ENCODE measurements around the gene PTTG2.

The PTTG2 gene

DNA sequence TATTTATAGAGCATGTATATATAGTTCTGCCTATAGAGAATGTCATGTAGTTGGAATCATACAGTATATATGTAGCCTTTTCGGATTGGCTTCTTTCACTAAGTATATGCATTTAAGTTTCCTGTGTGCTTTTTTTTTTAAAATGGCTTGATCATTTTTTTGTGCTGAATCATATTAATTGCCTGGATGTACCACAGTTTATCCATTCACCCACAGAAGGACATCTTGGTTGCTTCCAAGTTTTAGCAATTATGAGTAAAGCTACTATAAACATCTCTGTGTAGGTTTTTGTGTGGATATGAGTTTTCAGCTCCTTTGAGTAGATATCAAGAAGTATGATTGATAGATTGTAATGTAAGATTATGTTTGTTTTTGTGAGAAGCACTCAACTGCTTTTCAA, 23.8 kb downstream of the PTTG2 start:
- Histone ChIP-seq H3K4me1 (peaks cover 26% of the 10 kb centered on the region), H3K27me3 (ENCODE audit: low read depth) (no peaks in the 10 kb centered on the region), H3K4me3 (no peak overlapping the region), H3K36me3 (replicated peaks) (peaks cover 6% of the 10 kb centered on the region), H3K9me3 (no peaks in the 10 kb centered on the region)
- DNase-seq (ENCODE audit: low spot score in 2 of 2) = no peak
- in situ Hi-C loops (cut with MboI; ENCODE audit: low sequenced_read_pairs) = no loop called here

DNA sequence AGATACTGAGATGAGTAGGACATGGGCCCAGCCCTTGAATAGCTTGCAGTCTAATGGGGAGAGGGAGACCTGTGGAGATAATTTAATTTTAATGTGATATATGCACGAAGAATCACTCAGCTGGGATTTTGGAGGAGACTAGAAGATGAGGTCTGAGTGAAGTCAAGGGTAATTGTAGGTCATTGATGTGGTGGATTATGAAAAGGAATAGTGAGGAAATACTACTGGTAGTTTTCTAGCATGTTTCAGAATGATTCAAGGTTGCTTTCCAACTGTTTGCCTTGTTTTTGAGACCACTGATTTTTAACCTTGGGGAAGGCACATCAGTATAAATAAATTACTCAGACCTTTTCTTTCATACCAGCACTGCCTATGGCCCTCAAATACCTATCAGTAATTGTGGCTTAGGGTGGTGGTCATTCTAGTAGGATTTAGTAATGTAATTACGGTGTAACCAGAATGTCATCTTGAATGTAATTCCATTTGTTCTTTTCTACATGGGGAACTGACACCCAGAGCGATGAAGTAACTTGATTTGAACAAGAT, 25.6 kb downstream of the PTTG2 start:
- DNase-seq (ENCODE audit: low spot score in 2 of 2) = no peak
- H3K4me1 ChIP-seq = peaks cover 27% of the 10 kb centered on the region
- H3K36me3 ChIP-seq (replicated peaks) = peaks cover 3% of the 10 kb centered on the region
- H3K9me3 ChIP-seq = no peaks in the 10 kb centered on the region
- H3K27me3 ChIP-seq (ENCODE audit: low read depth) = no peaks in the 10 kb centered on the region
- H3K4me3 ChIP-seq = no peak overlapping the region
- in situ Hi-C loops (cut with MboI; ENCODE audit: low sequenced_read_pairs) = no loop called here

- in situ Hi-C loops (cut with MboI; ENCODE audit: low sequenced_read_pairs) = no loop called here
- DNase-seq (ENCODE audit: low spot score in 2 of 2) = no peak
- no peaks in the 10 kb centered on the region for H3K9me3 ChIP-seq
- H3K27me3 ChIP-seq (ENCODE audit: low read depth) = no peaks in the 10 kb centered on the region
- H3K36me3 ChIP-seq (replicated peaks) = peaks cover under 1% of the 10 kb centered on the region
- no peak overlapping the region for H3K4me3 ChIP-seq
- peaks cover 28% of the 10 kb centered on the region for H3K4me1 ChIP-seq
Observed at GRCh38 chr4:37988670-37989069, 28.5 kb downstream of the PTTG2 start.

DNA sequence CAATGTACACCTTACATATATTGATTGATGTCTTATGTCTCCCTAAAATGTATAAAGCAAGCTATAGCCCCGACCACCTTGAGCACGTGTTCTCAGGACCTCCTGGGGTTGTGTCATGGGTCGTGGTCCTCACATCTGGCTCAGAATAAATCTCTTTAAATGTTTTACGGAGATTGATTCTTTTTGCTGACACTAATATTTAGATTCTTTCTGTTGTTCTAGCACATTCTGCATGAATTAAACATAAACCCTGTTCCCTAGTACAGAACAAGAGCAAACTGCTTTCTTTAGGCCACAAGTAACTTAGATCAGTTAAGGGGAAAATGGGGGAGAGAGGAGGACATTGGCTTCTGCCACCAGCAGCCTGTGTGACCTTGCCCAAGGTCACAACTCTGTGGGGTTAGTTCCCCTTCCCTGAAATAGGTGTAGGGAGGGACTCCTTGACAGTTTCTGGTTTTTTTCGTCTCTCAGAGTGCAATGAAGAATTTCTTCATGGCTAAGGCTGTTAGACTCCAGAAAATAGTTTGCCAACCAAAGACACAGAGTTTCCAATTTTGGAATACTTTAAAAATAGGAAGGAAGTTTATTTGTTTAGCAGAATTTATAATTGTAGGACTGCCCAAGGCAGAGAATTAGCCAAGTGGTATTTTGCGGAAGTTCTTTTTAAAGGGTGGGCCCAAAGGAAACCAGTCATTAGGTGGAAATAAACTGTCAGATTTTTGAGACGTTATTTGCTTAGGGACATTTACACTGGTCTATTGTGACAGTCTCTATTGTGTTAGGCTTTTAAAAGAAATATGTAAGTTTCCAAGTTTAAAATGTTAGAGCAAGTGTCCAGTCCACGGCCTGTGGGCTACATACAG, 29.4 kb downstream of the PTTG2 start:
- Histone ChIP-seq H3K9me3 (no peaks in the 10 kb centered on the region), H3K27me3 (ENCODE audit: low read depth) (no peaks in the 10 kb centered on the region), H3K36me3 (replicated peaks) (no peaks in the 10 kb centered on the region; the same call in 1 of the 2 replicates), H3K4me3 (no peak overlapping the region), H3K4me1 (peaks cover 36% of the 10 kb centered on the region)
- in situ Hi-C loops (cut with MboI; ENCODE audit: low sequenced_read_pairs) = no loop called here
- no peak for DNase-seq (ENCODE audit: low spot score in 2 of 2)

GRCh38 chr4:37990731-37991245, 30.6 kb downstream of the PTTG2 start:
- in situ Hi-C loops (cut with MboI; ENCODE audit: low sequenced_read_pairs) = no loop called here
- H3K27me3 ChIP-seq (ENCODE audit: low read depth) = no peaks in the 10 kb centered on the region
- H3K9me3 ChIP-seq = no peaks in the 10 kb centered on the region
- H3K36me3 ChIP-seq (replicated peaks) = no peaks in the 10 kb centered on the region; the same call in 1 of the 2 replicates
- DNase-seq (ENCODE audit: low spot score in 2 of 2) = no peak
- peaks cover 44% of the 10 kb centered on the region for H3K4me1 ChIP-seq
- no peak overlapping the region for H3K4me3 ChIP-seq

- Histone ChIP-seq H3K9me3 (no peaks in the 10 kb centered on the region), H3K36me3 (replicated peaks) (no peaks in the 10 kb centered on the region; the same call in 1 of the 2 replicates), H3K4me1 (peaks cover 55% of the 10 kb centered on the region), H3K27me3 (ENCODE audit: low read depth) (no peaks in the 10 kb centered on the region), H3K4me3 (no peak overlapping the region)
- in situ Hi-C loops (cut with MboI; ENCODE audit: low sequenced_read_pairs) = no loop called here
- no peak for DNase-seq (ENCODE audit: low spot score in 2 of 2)
Observed at GRCh38 chr4:37991623-37992410, 31.6 kb downstream of the PTTG2 start.

- Histone ChIP-seq H3K27me3 (ENCODE audit: low read depth) (no peaks in the 10 kb centered on the region), H3K9me3 (no peaks in the 10 kb centered on the region), H3K4me1 (peaks cover 57% of the 10 kb centered on the region), H3K4me3 (no peak overlapping the region), H3K36me3 (replicated peaks) (no peaks in the 10 kb centered on the region; the same call in 1 of the 2 replicates)
- no peak for DNase-seq (ENCODE audit: low spot score in 2 of 2)
- in situ Hi-C loops (cut with MboI; ENCODE audit: low sequenced_read_pairs) = no loop called here
Observed at GRCh38 chr4:37993806-37994205, 33.6 kb downstream of the PTTG2 start.

DNA sequence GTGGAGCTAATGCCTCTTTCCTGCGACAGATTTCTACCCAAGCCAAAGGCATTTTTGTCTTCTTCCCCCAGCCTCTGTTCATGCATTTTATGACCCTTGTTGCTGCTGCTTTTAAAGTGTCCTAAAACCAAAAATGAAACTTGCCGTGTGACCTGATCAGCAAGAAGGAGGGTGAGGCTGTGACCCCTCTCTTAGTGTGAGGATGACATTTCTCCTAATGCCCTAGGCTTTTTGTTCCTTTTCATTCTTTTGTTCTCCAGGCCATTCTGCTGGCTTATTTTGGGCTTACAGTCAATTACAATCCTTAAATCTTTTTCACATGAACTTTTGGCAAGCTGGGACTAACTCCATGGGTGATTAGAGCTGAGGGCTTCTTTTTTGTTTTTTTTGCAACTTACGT, 34.4 kb downstream of the PTTG2 start:
- in situ Hi-C loops (cut with MboI; ENCODE audit: low sequenced_read_pairs) = no loop called here
- peaks cover 49% of the 10 kb centered on the region for H3K4me1 ChIP-seq
- no peaks in the 10 kb centered on the region; the same call in 1 of the 2 replicates for H3K36me3 ChIP-seq (replicated peaks)
- no peaks in the 10 kb centered on the region for H3K9me3 ChIP-seq
- no peaks in the 10 kb centered on the region for H3K27me3 ChIP-seq (ENCODE audit: low read depth)
- H3K4me3 ChIP-seq = no peak overlapping the region
- DNase-seq (ENCODE audit: low spot score in 2 of 2) = peak; percentile 74 to 97

GRCh38 chr4:37995299-37995821, 35.2 kb downstream of the PTTG2 start:
- H3K4me1 ChIP-seq = peaks cover 44% of the 10 kb centered on the region
- no peaks in the 10 kb centered on the region; the same call in 1 of the 2 replicates for H3K36me3 ChIP-seq (replicated peaks)

DNA sequence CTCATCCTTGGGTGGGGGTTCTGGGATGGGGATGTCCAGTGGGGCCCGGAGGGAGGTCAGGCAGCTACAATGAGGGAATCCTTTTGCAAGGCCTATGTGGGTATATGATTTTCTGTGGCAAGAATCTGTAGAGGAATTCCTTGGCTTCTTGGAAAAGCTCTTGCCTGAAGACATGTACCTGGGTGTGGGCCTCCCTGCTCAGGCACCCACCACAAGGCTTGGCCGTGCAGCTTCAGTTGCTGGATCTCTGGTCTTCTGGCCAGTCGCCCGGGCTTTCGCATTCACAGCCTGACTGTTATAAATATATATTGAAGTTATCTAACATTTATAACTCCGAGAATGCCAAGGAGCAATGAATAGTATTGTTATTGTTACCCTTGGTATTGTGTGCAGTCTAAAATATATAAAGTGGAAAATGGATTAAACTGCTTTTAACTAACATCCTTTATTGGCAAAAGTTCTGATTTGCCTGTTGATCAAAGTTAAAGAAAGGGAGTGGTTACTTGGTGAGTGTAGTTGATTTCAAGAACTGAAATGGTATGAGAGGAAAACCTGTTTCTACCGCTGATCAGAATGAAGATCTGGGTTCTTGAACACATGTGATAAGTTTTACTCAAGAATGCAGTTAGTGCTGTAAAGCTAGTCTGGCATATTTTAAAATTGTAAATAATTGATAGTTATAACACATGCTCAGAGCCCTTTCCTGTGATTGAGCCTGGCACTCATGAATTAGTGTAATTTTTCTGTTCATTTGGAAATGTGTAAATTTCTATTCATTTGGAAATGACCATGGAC, 36.0 kb downstream of the PTTG2 start:
- no peak for DNase-seq (ENCODE audit: low spot score in 2 of 2)
- Histone ChIP-seq H3K27me3 (ENCODE audit: low read depth) (no peaks in the 10 kb centered on the region), H3K9me3 (no peaks in the 10 kb centered on the region), H3K4me1 (peaks cover 46% of the 10 kb centered on the region), H3K36me3 (replicated peaks) (no peaks in the 10 kb centered on the region; the same call in 1 of the 2 replicates), H3K4me3 (no peak overlapping the region)
- in situ Hi-C loops (cut with MboI; ENCODE audit: low sequenced_read_pairs) = no loop called here

More at GRCh38 chr4:37995299-37995821, 35.2 kb downstream of the PTTG2 start:
- no peaks in the 10 kb centered on the region for H3K9me3 ChIP-seq
- DNase-seq (ENCODE audit: low spot score in 2 of 2) = no peak
- in situ Hi-C loops (cut with MboI; ENCODE audit: low sequenced_read_pairs) = no loop called here
- no peak overlapping the region for H3K4me3 ChIP-seq
- no peaks in the 10 kb centered on the region for H3K27me3 ChIP-seq (ENCODE audit: low read depth)

DNA sequence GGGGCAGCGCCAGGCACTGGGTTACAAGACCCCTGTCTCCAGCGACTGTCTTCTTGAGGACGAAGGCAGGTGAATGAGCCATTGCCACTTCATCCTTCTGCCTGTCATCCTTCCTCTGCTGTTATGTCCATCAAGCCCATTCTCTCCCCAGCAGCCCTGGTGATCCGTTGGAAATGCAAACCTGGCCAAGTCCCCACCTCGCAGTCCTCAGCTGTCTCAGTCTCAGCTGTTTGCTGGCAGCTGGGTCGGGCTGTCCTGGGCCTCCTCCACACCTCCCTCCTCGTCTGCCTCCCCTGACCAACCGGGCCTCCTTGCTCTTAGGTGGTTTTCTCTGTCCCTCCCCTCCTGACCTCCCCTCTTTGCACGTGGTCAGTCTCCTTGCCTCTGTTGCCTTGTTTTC, 38.0 kb downstream of the PTTG2 start:
- Histone ChIP-seq H3K4me1 (peaks cover 62% of the 10 kb centered on the region), H3K9me3 (no peaks in the 10 kb centered on the region), H3K36me3 (replicated peaks) (no peaks in the 10 kb centered on the region; the same call in 1 of the 2 replicates), H3K4me3 (no peak overlapping the region), H3K27me3 (ENCODE audit: low read depth) (no peaks in the 10 kb centered on the region)
- in situ Hi-C loops (cut with MboI; ENCODE audit: low sequenced_read_pairs) = no loop called here
- no peak for DNase-seq (ENCODE audit: low spot score in 2 of 2)

DNA sequence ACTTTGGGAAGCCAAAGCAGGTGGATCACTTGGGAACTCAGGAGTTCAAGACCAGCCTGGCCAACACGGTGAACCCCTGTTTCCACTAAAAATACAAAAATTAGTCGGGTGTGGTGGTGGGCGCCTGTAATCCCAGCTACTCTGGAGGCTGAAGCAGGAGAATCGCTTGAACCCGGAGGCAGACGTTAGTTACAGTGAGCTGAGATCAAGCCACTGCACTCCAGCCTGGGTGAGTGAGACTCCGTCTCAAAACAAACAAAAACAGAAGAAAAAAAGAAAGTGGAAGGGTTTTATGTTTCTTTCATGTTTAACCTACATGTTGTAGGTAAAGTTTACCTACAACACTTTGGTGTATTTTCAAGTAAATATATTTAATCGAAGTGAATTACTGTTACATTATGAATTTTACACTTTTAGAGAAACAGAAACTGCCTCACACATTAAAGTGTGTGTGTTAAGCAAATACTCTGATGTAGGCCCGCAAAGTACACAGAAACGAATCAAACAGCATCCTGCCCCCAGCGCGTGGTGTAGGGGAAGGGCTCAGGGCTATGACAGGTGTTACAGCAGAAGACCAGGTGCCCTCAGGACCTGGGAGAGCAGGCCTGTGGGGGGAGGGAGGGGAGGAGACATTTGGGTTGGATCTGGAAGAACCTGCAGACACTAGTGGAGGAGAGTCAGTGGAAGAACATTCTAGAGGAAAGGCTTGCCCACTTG, 39.0 kb downstream of the PTTG2 start:
- no peak overlapping the region for H3K4me3 ChIP-seq
- peaks cover 62% of the 10 kb centered on the region for H3K4me1 ChIP-seq
- DNase-seq (ENCODE audit: low spot score in 2 of 2) = no peak
- H3K36me3 ChIP-seq (replicated peaks) = no peaks in the 10 kb centered on the region; the same call in 1 of the 2 replicates
- H3K9me3 ChIP-seq = no peaks in the 10 kb centered on the region
- in situ Hi-C loops (cut with MboI; ENCODE audit: low sequenced_read_pairs) = no loop called here
- no peaks in the 10 kb centered on the region for H3K27me3 ChIP-seq (ENCODE audit: low read depth)
